Measurements from ENCODE around the gene BRF1. TPM values are rescaled to one million over a fixed set of nuclear protein-coding genes. Genes with fewer than 3 reads are reported as not detected.

BRF1 gene
- polyA plus RNA-seq, 1 of the 3 experiments (the other 2 are of a cell fraction) = 15.7 TPM

GRCh38 chr14:105333020-105333490 is 32.3 kb upstream of the BRF1 start:
- Histone ChIP-seq H3K9me2 (no peaks in the 10 kb centered on the region), H3K36me3 (replicated peaks in 1 of 2; ENCODE audit: control insufficient read depth in 1 of 2, insufficient read depth in 2 of 2, low read length in 1 of 2) (no peaks in the 10 kb centered on the region), H3F3A (replicated peaks; ENCODE audit: insufficient read depth) (no peaks in the 10 kb centered on the region), H3K27ac (ENCODE audit: low read depth in 2 of 2, low read length in 1 of 2) (peak overlapping the region in 1 of 2 experiments; percentile 56; a peak in 1 of 4 replicates), H3K4me3 (ENCODE audit: low read depth in 2 of 2, low read length in 1 of 2) (no peak overlapping the region), H2AFZ (ENCODE audit: low read depth) (no peak overlapping the region), H3K9me3 (no peaks in the 10 kb centered on the region), H3K4me1 (ENCODE audit: control insufficient read depth in 1 of 2, insufficient read depth in 2 of 2, low read depth in 1 of 2, low read length in 1 of 2) (peaks cover 0 to 64% of the 10 kb centered on the region in 2 experiments; a peak in 2 of 4 replicates), H4K20me1 (ENCODE audit: insufficient read depth) (peaks cover 43% of the 10 kb centered on the region), H3K9ac (no peak overlapping the region), H3K27me3 (ENCODE audit: insufficient read depth) (no peaks in the 10 kb centered on the region), H3K4me2 (no peak overlapping the region), H3K79me2 (ENCODE audit: insufficient read depth) (peaks cover 35% of the 10 kb centered on the region)
- POLR2A ChIA-PET = no interaction called here
- CTCF ChIA-PET = interaction anchor here (0.8 to 1.9 kb wide), 5 partner anchors 10 to 130 kb away, joined by 3 to 11 read pairs (median 3); no protein-coding TSS in a partner anchor
- no peak for TF ChIP-seq EP300 (IDR thresholded peaks at IDR 0.05; ENCODE audit: borderline replicate concordance in 1 of 2, low read depth in 1 of 2, low read length in 1 of 2)
- no peak for TF ChIP-seq NFIC (IDR thresholded peaks at IDR 0.05; ENCODE audit: borderline replicate concordance)
- no peak for TF ChIP-seq YY1 (IDR thresholded peaks at IDR 0.05; ENCODE audit: low read depth)
- no peak for DNase-seq
- 97% methylated on average over 7 of the region's 15 CpGs for WGBS (ENCODE audit: low lambda C conversion rate)

DNA sequence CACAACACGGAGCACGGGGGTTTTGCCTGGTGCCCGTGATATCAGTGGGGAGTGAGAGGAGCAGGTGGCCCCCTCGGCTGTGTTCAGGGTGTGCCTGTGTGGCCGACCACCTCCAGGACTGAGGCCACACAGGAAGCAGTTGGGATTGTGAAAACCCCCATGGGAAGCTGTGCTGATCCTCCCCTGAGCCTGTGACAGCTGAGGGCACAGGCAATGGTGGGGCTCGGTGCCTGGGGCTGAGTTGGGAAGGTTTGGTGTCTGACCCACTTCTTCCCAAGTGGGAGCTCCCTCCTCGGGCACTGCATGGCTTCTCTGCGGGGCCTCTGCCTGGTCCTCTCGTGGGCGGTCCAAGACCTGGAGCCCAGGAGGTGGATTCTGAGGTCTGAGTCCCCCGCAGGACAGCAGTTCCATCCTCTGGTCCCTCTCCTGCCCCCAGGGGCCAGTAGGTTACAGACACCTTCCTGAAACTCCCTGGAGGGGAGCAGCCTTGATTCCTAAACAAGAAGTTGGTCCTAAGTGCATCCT is 31.6 kb upstream of the BRF1 start:
- DNase-seq = no peak
- Histone ChIP-seq H2AFZ (ENCODE audit: low read depth) (no peak overlapping the region), H4K20me1 (ENCODE audit: insufficient read depth) (peaks cover 41% of the 10 kb centered on the region), H3F3A (replicated peaks; ENCODE audit: insufficient read depth) (no peaks in the 10 kb centered on the region), H3K4me3 (ENCODE audit: low read depth in 2 of 2, low read length in 1 of 2) (no peak overlapping the region), H3K36me3 (replicated peaks in 1 of 2; ENCODE audit: control insufficient read depth in 1 of 2, insufficient read depth in 2 of 2, low read length in 1 of 2) (no peaks in the 10 kb centered on the region), H3K79me2 (ENCODE audit: insufficient read depth) (peaks cover 32% of the 10 kb centered on the region), H3K9me2 (no peaks in the 10 kb centered on the region), H3K27ac (ENCODE audit: low read depth in 2 of 2, low read length in 1 of 2) (no peak overlapping the region; a peak in 1 of 4 replicates), H3K9ac (no peak overlapping the region), H3K9me3 (no peaks in the 10 kb centered on the region), H3K27me3 (ENCODE audit: insufficient read depth) (no peaks in the 10 kb centered on the region), H3K4me2 (no peak overlapping the region), H3K4me1 (ENCODE audit: control insufficient read depth in 1 of 2, insufficient read depth in 2 of 2, low read depth in 1 of 2, low read length in 1 of 2) (peaks cover 0 to 58% of the 10 kb centered on the region in 2 experiments; a peak in 2 of 4 replicates)
- POLR2A ChIA-PET = no interaction called here
- 83% methylated on average over 6 of the region's 11 CpGs for WGBS (ENCODE audit: low lambda C conversion rate)
- TF ChIP-seq EP300 (IDR thresholded peaks at IDR 0.05; ENCODE audit: borderline replicate concordance in 1 of 2, low read depth in 1 of 2, low read length in 1 of 2) = no peak
- TF ChIP-seq NFIC (IDR thresholded peaks at IDR 0.05; ENCODE audit: borderline replicate concordance) = no peak
- no peak for TF ChIP-seq FOXJ3 (CRISPR knock-in tag; IDR thresholded peaks at IDR 0.05)
- TF ChIP-seq POLR2AphosphoS5 (IDR thresholded peaks at IDR 0.05; ENCODE audit: low read depth, low read length) = no peak
- no peak for TF ChIP-seq SIN3A (IDR thresholded peaks at IDR 0.05; ENCODE audit: borderline replicate concordance, low read depth, low read length)
- TF ChIP-seq TCF12 (IDR thresholded peaks at IDR 0.05) = no peak
- TF ChIP-seq GABPA (IDR thresholded peaks at IDR 0.05; ENCODE audit: low read depth) = no peak
- TF ChIP-seq, protein P1, sequence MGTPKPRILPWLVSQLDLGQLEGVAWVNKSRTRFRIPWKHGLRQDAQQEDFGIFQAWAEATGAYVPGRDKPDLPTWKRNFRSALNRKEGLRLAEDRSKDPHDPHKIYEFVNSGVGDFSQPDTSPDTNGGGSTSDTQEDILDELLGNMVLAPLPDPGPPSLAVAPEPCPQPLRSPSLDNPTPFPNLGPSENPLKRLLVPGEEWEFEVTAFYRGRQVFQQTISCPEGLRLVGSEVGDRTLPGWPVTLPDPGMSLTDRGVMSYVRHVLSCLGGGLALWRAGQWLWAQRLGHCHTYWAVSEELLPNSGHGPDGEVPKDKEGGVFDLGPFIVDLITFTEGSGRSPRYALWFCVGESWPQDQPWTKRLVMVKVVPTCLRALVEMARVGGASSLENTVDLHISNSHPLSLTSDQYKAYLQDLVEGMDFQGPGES (IDR thresholded peaks at IDR 0.05; ENCODE audit: low read depth, low read length) = no peak
- TF ChIP-seq MAX (IDR thresholded peaks at IDR 0.05; ENCODE audit: low read depth) = no peak
- TF ChIP-seq USF1 (IDR thresholded peaks at IDR 0.05; ENCODE audit: borderline replicate concordance, low read depth) = no peak
- TF ChIP-seq FOSL2 (IDR thresholded peaks at IDR 0.05; ENCODE audit: borderline replicate concordance, low read depth) = no peak
- TF ChIP-seq CHD2 (IDR thresholded peaks at IDR 0.05; ENCODE audit: low read length, partially characterized antibody) = no peak
- TF ChIP-seq SMC3 (IDR thresholded peaks at IDR 0.05; ENCODE audit: low read depth, low read length) = no peak
- TF ChIP-seq, protein P2, sequence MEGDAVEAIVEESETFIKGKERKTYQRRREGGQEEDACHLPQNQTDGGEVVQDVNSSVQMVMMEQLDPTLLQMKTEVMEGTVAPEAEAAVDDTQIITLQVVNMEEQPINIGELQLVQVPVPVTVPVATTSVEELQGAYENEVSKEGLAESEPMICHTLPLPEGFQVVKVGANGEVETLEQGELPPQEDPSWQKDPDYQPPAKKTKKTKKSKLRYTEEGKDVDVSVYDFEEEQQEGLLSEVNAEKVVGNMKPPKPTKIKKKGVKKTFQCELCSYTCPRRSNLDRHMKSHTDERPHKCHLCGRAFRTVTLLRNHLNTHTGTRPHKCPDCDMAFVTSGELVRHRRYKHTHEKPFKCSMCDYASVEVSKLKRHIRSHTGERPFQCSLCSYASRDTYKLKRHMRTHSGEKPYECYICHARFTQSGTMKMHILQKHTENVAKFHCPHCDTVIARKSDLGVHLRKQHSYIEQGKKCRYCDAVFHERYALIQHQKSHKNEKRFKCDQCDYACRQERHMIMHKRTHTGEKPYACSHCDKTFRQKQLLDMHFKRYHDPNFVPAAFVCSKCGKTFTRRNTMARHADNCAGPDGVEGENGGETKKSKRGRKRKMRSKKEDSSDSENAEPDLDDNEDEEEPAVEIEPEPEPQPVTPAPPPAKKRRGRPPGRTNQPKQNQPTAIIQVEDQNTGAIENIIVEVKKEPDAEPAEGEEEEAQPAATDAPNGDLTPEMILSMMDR (IDR thresholded peaks at IDR 0.05) = no peak
- TF ChIP-seq ELF1 (IDR thresholded peaks at IDR 0.05) = no peak
- CTCF ChIA-PET = interaction anchor here (0.6 to 1.1 kb wide), 4 partner anchors 16 to 129 kb away, joined by 3 read pairs; no protein-coding TSS in a partner anchor

All from SK-N-SH (cell line).